ENCODE results near the gene ADGRG3. TPM values are rescaled to one million over a fixed set of nuclear protein-coding genes. Genes with fewer than 3 reads are reported as not detected.

ADGRG3 gene
- total and polyA plus RNA-seq, 2 of the 8 experiments (the other 6 are each of a cell fraction or from before 2014, with no cell fraction given), result 0.28 to 0.98 TPM

DNA sequence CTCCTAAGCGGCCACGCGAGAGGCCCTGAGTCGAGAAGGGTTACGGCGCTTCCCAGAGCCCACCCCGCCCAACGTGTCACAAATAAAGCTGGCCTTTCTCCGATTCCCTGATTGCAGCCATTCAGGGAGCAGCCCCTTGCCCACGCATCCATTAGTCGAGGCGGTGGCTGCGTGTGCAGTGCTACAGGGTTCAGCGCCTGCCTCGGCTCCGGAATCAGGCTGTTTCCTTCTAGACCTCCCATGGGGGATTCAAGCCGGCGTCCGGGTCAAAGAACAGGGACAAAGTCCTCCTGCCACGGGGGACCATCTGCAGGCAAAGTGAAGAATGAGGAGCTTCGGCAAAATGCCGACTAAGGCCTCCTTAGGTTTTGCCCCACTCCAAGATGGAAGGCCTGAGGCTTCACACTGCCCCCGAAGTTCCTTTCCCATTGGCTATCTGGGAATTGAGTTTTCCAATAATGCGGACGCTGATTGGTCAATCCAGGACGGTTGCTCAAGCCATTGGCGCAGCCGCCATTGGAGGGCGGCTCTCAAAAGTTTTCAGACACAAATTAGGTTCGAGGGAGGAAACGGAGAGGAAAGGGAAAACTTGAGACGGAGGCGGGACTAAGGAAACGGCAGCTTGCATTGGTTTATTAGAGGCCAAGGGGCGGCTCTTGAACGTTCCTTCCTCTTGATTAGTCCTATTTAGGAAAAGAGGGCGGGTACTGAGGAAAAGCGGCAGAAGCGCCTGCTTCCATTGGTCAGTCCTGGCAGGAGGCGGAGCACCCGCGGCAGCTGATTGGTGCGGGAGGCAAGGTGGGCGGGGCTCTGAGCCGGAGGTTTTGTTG is 67.0 kb downstream of the ADGRG3 start (continued):
- TF ChIP-seq TCF12 (IDR thresholded peaks at IDR 0.05; ENCODE audit: low read depth, low read length) (no peak), ZNF274 (IDR thresholded peaks at IDR 0.05; ENCODE audit: borderline replicate concordance, extremely low read depth, low read length) (no peak), FOSL1 (IDR thresholded peaks at IDR 0.05; ENCODE audit: insufficient read depth, low read depth, low read length) (no peak), SAP30 (IDR thresholded peaks at IDR 0.05; ENCODE audit: insufficient read depth, insufficient replicate concordance, low read length) (peak; percentile 25), BCL11A (IDR thresholded peaks at IDR 0.05; ENCODE audit: low read depth in 2 of 2, low read length in 2 of 2) (no peak), TEAD4 (IDR thresholded peaks at IDR 0.05; ENCODE audit: low read depth, low read length) (no peak), CTBP2 (IDR thresholded peaks at IDR 0.05; ENCODE audit: borderline replicate concordance, insufficient read depth, insufficient read length, low read length) (no peak), JUND (IDR thresholded peaks at IDR 0.05; ENCODE audit: low read length) (0 out of 2 replicates have a peak, but pooled peaks have one; percentile 2), CBX5 (IDR thresholded peaks at IDR 0.05; ENCODE audit: low read depth, low read length) (no peak), NANOG (IDR thresholded peaks at IDR 0.05; ENCODE audit: insufficient read depth, low read depth, low read length, poor library complexity, severe bottlenecking) (no peak), MAFK (IDR thresholded peaks at IDR 0.05; ENCODE audit: low read depth, low read length) (peak; percentile 52; the same call in 1 of the 2 replicates), SP4 (IDR thresholded peaks at IDR 0.05; ENCODE audit: low read length) (peak; percentile 93; the same call in 1 of the 2 replicates), KDM1A (IDR thresholded peaks at IDR 0.05; ENCODE audit: borderline replicate concordance, low read length) (no peak), EZH2 (IDR thresholded peaks at IDR 0.05; ENCODE audit: low read depth, low read length, severe bottlenecking) (no peak), SP1 (IDR thresholded peaks at IDR 0.05; ENCODE audit: low read depth, low read length) (peak; percentile 100)
- TF ChIP-seq, protein P1, sequence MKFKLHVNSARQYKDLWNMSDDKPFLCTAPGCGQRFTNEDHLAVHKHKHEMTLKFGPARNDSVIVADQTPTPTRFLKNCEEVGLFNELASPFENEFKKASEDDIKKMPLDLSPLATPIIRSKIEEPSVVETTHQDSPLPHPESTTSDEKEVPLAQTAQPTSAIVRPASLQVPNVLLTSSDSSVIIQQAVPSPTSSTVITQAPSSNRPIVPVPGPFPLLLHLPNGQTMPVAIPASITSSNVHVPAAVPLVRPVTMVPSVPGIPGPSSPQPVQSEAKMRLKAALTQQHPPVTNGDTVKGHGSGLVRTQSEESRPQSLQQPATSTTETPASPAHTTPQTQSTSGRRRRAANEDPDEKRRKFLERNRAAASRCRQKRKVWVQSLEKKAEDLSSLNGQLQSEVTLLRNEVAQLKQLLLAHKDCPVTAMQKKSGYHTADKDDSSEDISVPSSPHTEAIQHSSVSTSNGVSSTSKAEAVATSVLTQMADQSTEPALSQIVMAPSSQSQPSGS (IDR thresholded peaks at IDR 0.05; ENCODE audit: low read length), result no peak
- TF ChIP-seq, protein P2, sequence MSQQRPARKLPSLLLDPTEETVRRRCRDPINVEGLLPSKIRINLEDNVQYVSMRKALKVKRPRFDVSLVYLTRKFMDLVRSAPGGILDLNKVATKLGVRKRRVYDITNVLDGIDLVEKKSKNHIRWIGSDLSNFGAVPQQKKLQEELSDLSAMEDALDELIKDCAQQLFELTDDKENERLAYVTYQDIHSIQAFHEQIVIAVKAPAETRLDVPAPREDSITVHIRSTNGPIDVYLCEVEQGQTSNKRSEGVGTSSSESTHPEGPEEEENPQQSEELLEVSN (IDR thresholded peaks at IDR 0.05), result no peak
- TF ChIP-seq, protein P3, sequence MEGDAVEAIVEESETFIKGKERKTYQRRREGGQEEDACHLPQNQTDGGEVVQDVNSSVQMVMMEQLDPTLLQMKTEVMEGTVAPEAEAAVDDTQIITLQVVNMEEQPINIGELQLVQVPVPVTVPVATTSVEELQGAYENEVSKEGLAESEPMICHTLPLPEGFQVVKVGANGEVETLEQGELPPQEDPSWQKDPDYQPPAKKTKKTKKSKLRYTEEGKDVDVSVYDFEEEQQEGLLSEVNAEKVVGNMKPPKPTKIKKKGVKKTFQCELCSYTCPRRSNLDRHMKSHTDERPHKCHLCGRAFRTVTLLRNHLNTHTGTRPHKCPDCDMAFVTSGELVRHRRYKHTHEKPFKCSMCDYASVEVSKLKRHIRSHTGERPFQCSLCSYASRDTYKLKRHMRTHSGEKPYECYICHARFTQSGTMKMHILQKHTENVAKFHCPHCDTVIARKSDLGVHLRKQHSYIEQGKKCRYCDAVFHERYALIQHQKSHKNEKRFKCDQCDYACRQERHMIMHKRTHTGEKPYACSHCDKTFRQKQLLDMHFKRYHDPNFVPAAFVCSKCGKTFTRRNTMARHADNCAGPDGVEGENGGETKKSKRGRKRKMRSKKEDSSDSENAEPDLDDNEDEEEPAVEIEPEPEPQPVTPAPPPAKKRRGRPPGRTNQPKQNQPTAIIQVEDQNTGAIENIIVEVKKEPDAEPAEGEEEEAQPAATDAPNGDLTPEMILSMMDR (IDR thresholded peaks at IDR 0.05; ENCODE audit: control extremely low read depth in 1 of 3, insufficient read depth in 1 of 3, low read depth in 1 of 3, low read length in 3 of 3), result no peak
